Activated T-helper 1 cell treated with anti-CD3 and anti-CD28 coated beads, Interleukin-12 subunit alpha, Interleukin-12 subunit beta, Interleukin-2, Interleukin-4 antibody, amounts not matched to agents 30 ng/mL and 10 ng/mL and 1 ng/mL, durations not matched to agents 14 hours and 24 hours and 36 hours (primary cell): ENCODE data around the gene SLC22A12. TPM values are rescaled to one million over a fixed set of nuclear protein-coding genes. Genes with fewer than 3 reads are reported as not detected.
"Not testable (repeated sequence)": the region's sequence is repeated elsewhere in the genome, so short reads cannot be mapped to it uniquely, and the experiment has no call there.

Experiments
- DNase-seq: peaks from one replicate; pipeline ENCODE4 v3.0.0; 2021; ENCODE audit warnings: low spot score
- H3K27ac Mint-ChIP-seq: one replicate; pipeline ENCODE4 v1.8.0; 2021; ENCODE audit warnings: mild to moderate bottlenecking, mixed read lengths
- H3K27me3 Mint-ChIP-seq: one replicate; pipeline ENCODE4 v1.8.0; 2022; ENCODE audit warnings: mild to moderate bottlenecking, moderate library complexity, mixed read lengths; ENCODE audit not compliant: insufficient read depth
- H3K36me3 Mint-ChIP-seq: one replicate; pipeline ENCODE4 v1.8.0; 2021; ENCODE audit warnings: low read depth, mixed read lengths
- H3K4me1 Mint-ChIP-seq: one replicate; pipeline ENCODE4 v1.8.0; 2021; ENCODE audit warnings: low read depth, mixed read lengths
- H3K4me3 Mint-ChIP-seq: one replicate; pipeline ENCODE4 v1.8.0; 2021; ENCODE audit warnings: mild to moderate bottlenecking, moderate library complexity, mixed read lengths
- H3K9me3 Mint-ChIP-seq: one replicate; pipeline ENCODE4 v1.8.0; 2021; ENCODE audit warnings: mixed read lengths
- intact Hi-C: fragments of 100-400 bp; cut with micrococcal nuclease; formaldehyde crosslinking; loops from one replicate; pipeline ENCODE4 v1.15.1; 2024
- total RNA-seq: library from RNA; stranded (reverse); gene quantifications from 2 replicates; pipeline ENCODE4 v1.2.3, GENCODE V29; 2022

The SLC22A12 gene
- total RNA-seq, 1 donor from 2014 or later, result not detected

DNA sequence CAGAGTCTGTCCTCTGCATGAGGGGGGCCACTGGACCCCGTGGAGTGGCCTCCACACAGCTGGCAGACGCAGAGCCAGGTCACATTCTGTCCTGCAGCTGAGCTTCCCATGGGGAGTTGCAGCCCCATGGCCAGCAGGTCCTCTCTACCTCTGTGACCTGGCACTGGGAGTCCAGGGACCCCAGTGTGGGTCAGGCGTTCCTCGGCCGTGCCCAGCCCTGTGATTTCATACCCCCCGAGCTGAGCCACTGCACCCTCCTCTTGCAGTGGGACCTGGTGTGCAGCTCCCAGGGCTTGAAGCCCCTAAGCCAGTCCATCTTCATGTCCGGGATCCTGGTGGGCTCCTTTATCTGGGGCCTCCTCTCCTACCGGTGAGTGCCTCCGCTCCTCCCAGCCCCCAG is 32.2 kb upstream of the SLC22A12 start:
- DNase-seq, result no peak
- intact Hi-C loops, result no loop called here
- Mint-ChIP-seq H3K27ac (no peak overlapping the region), H3K4me1 (no peaks in the 10 kb centered on the region), H3K27me3 (peaks cover 1% of the 10 kb centered on the region), H3K9me3 (no peaks in the 10 kb centered on the region), H3K4me3 (no peak overlapping the region), H3K36me3 (no peaks in the 10 kb centered on the region)

DNA sequence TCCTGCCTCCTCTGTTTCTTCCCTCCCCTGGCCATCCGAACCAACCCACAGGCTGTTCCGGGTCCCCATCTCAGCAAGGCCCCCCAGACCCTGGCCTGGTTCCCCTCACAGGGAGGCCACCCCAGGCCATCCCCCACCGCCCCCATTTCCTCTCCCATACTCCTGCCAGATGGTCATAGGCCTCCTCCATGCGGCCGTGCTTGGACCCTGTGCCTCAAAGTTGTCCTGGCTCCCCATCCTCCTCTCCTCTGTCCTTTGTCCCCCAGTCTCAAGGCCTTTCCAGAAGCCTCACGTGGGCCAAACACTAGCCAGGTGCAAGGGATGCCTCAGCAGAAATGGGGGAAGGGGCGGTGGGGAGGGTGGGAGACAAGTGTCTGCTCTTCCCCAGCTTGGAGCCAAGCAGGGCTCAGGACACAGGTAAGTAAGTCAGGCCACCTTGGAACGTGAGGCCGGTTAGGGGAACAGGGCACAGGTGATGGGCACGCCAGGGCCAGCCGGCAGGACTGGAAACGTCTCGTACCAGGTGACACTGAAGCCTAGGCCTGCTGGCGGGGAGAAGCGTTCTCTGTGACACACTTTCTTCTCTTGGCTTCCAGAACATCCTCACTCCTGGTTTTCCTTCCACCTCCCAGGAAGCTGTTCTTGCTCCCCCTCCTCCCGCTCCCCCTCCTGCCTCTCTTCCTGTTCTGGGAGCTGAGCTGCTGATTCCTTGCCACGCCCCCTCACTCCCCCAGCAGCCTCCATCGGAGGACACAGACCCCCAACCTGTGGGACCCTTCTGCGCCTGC is 31.5 kb upstream of the SLC22A12 start:
- intact Hi-C loops, result no loop called here
- Mint-ChIP-seq H3K9me3 (no peaks in the 10 kb centered on the region), H3K4me1 (no peaks in the 10 kb centered on the region), H3K36me3 (no peaks in the 10 kb centered on the region), H3K27ac (no peak overlapping the region), H3K27me3 (peaks cover 1% of the 10 kb centered on the region), H3K4me3 (no peak overlapping the region)
- no peak for DNase-seq

DNA sequence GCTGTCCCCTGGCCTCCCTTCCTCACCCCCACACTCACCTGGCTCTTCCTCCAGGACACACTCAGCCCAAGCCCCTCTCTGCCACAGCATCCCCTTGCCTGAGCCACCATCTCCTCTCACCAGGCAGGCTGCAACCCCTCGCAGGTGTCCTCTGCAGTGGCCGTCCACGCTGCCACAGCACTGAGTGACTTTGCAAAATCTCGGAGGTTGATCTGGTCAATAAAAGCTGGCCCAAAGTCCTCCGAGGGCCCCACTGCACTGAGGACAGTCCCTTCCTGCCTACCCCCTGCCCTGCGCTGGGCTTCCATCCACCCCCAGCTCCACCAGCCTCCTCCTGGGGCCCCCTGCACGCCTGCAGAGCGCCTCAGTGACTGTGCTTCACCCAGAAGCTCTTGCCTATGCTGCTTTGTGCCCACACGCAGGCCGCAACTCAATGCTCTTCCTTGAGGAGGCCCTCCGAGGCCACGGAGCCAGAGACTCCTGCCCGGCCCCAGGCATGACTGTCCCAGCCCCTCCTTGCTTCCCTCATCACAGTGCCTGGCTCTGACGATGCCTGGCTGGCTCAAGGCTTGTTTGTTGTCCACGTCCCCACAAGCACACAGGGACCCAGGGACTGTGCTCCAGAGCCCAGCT is 30.8 kb upstream of the SLC22A12 start:
- intact Hi-C loops, result no loop called here
- no peaks in the 10 kb centered on the region for H3K9me3 Mint-ChIP-seq
- no peak for DNase-seq
- peaks cover 1% of the 10 kb centered on the region for H3K27me3 Mint-ChIP-seq
- no peaks in the 10 kb centered on the region for H3K36me3 Mint-ChIP-seq
- no peaks in the 10 kb centered on the region for H3K4me1 Mint-ChIP-seq
- H3K4me3 Mint-ChIP-seq, result no peak overlapping the region
- no peak overlapping the region for H3K27ac Mint-ChIP-seq

- no peak overlapping the region for H3K4me3 Mint-ChIP-seq
- no peaks in the 10 kb centered on the region for H3K4me1 Mint-ChIP-seq
- H3K9me3 Mint-ChIP-seq, result no peaks in the 10 kb centered on the region
- H3K36me3 Mint-ChIP-seq, result no peaks in the 10 kb centered on the region
- no peak for DNase-seq
- no peak overlapping the region for H3K27ac Mint-ChIP-seq
- peaks cover 1% of the 10 kb centered on the region for H3K27me3 Mint-ChIP-seq
- intact Hi-C loops, result no loop called here
Measured at GRCh38 chr11:64560941-64561340, 30.1 kb upstream of the SLC22A12 start.

GRCh38 chr11:64561429-64561828 is 29.6 kb upstream of the SLC22A12 start:
- H3K4me3 Mint-ChIP-seq, DNase-seq, H3K27me3 Mint-ChIP-seq, H3K36me3 Mint-ChIP-seq, H3K4me1 Mint-ChIP-seq, H3K27ac Mint-ChIP-seq, intact Hi-C loops, H3K9me3 Mint-ChIP-seq: not testable (repeated sequence)

DNA sequence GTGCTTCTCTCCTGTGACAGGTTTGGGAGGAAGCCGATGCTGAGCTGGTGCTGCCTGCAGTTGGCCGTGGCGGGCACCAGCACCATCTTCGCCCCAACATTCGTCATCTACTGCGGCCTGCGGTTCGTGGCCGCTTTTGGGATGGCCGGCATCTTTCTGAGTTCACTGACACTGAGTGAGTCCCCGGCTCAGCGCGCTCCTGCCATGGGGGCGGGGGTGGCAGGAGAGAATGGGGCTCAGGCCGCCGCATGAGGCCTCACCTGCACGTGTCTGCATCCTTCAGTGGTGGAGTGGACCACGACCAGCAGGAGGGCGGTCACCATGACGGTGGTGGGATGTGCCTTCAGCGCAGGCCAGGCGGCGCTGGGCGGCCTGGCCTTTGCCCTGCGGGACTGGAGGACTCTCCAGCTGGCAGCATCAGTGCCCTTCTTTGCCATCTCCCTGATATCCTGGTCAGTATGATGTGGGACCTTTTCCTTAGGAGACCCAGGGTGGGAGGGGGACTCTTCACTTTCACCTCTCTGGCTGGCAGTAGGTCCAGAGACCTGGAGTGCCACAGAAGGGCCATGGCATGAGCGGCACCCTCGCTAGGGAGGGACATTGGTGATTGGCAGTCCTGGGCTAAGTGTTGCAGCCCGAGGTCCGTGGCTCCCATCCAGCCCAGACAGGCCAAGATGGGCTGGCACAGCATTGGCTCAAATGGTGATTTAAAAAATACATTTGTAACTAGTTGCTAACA is 28.9 kb upstream of the SLC22A12 start:
- peaks cover 1% of the 10 kb centered on the region for H3K27me3 Mint-ChIP-seq
- no peaks in the 10 kb centered on the region for H3K36me3 Mint-ChIP-seq
- no peak overlapping the region for H3K4me3 Mint-ChIP-seq
- H3K27ac Mint-ChIP-seq, result no peak overlapping the region
- no peaks in the 10 kb centered on the region for H3K9me3 Mint-ChIP-seq
- DNase-seq, result no peak
- peaks cover 5% of the 10 kb centered on the region for H3K4me1 Mint-ChIP-seq
- intact Hi-C loops, result no loop called here

DNA sequence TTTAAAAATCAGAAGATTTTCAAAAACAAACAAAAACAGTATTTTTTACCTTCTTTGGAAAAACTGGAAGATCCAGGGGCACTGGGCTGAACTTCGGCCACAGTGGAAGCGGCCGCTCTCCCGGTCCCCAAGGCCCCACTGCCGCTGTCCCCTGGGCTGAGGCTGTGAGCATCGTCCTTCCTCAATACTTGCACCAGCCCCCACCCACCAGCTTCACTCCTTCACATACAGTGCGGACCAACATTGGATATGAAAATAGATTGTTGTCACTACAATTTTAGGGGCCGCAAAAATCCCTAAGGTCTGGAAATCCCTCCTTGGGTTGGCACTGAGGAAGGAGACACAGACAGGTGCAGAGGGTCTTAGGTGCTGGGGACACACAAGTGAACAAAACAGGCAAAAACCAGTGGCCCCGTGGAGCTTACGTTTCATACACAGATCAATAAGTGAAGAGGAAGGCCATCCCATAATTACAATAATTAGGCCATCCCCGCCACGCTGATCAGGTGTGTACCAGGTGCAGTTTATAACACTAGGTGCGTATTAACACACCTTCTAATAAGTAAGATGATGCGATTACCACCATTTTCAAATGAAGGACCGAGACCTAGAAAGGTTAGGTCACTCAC is 28.2 kb upstream of the SLC22A12 start:
- intact Hi-C loops, result no loop called here

GRCh38 chr11:64563966-64564365 is 27.1 kb upstream of the SLC22A12 start:
- intact Hi-C loops, result no loop called here
- DNase-seq, result no peak

More for the DNA sequence above, 28.2 kb upstream of the SLC22A12 start:
- Mint-ChIP-seq H3K27me3 (peaks cover 1% of the 10 kb centered on the region), H3K4me3 (no peak overlapping the region), H3K4me1 (peaks cover 5% of the 10 kb centered on the region), H3K27ac (no peak overlapping the region), H3K9me3 (no peaks in the 10 kb centered on the region), H3K36me3 (no peaks in the 10 kb centered on the region)
- DNase-seq, result no peak

DNA sequence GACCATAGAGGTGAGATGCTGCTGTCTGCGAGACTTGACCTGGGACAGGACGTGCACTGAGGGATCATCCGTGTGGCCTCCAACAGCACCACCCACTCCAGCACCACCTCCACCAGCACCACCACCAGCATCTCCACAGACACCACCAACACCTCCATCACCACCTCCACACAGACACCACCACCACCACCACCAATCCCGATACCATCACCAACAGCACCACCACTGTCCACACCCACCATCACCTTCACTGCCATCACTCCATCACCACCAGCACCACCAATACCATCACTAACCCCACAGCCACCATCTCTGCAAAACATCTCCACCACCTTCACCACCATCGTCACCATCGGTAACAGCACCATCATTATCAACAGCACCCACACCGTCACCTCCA is 26.6 kb upstream of the SLC22A12 start:
- Mint-ChIP-seq H3K27ac (no peak overlapping the region), H3K27me3 (no peaks in the 10 kb centered on the region), H3K36me3 (no peaks in the 10 kb centered on the region), H3K4me1 (peaks cover 5% of the 10 kb centered on the region), H3K4me3 (no peak overlapping the region), H3K9me3 (no peaks in the 10 kb centered on the region)
- DNase-seq, result no peak
- intact Hi-C loops, result no loop called here

More at GRCh38 chr11:64563966-64564365, 27.1 kb upstream of the SLC22A12 start:
- H3K27me3 Mint-ChIP-seq, result no peaks in the 10 kb centered on the region
- no peaks in the 10 kb centered on the region for H3K9me3 Mint-ChIP-seq
- H3K36me3 Mint-ChIP-seq, result no peaks in the 10 kb centered on the region
- peaks cover 5% of the 10 kb centered on the region for H3K4me1 Mint-ChIP-seq
- no peak overlapping the region for H3K4me3 Mint-ChIP-seq
- H3K27ac Mint-ChIP-seq, result no peak overlapping the region

DNA sequence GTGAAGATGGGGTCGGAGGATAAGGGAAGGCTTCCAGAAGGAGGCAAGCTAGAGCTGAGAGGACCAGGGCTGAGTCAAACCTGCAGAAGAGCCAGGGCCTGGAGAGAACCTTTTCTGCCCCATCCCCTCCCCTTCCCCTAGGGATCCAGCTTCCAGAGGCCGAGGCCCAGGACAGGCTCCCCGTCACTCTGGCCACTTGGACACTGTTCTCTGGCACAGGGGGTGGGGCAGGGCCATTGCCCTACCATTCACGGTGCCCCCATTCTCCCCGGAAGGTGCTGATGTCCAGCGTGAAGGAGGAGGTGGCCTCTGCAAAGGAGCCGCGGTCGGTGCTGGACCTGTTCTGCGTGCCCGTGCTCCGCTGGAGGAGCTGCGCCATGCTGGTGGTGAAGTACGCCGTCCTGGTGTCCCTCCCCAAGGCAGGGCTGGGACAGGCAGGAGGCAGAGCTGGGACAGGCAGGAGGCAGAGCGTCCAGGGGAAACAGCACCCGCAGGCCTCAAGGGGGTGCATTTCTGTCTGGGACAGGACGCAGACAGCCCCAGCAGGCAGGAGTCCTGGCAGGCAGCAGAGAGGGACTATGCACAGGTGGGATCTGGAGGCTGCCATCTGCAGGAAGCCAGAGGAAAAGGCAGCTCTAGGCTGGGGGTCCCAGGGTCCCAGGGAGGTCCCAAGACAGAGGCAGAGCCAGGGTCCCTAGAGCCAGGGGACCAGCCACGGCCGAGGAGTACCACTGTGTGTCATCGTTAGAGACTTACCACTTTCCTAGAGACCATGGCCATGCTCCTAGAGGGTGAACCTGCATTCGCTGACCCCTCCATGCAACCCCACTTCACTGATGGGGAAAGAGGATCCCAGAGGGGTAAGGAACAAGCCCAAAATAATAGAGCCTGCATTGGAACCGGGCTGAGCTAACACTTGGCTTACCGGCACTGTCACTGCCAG is 25.8 kb upstream of the SLC22A12 start:
- intact Hi-C loops, result no loop called here
- Mint-ChIP-seq H3K4me1 (peaks cover 5% of the 10 kb centered on the region), H3K4me3 (no peak overlapping the region), H3K9me3 (no peaks in the 10 kb centered on the region), H3K27ac (no peak overlapping the region), H3K27me3 (no peaks in the 10 kb centered on the region), H3K36me3 (no peaks in the 10 kb centered on the region)
- no peak for DNase-seq

GRCh38 chr11:64566042-64566914 is 24.7 kb upstream of the SLC22A12 start:
- H3K4me1 Mint-ChIP-seq, result peaks cover 5% of the 10 kb centered on the region
- no peaks in the 10 kb centered on the region for H3K36me3 Mint-ChIP-seq
- no peaks in the 10 kb centered on the region for H3K9me3 Mint-ChIP-seq
- DNase-seq, result peak; percentile 17
- no peak overlapping the region for H3K4me3 Mint-ChIP-seq
- intact Hi-C loops, result no loop called here
- H3K27me3 Mint-ChIP-seq, result no peaks in the 10 kb centered on the region
- no peak overlapping the region for H3K27ac Mint-ChIP-seq
